Liver (tissue), 9 donors: ENCODE data around the gene CHST4. TPM values are rescaled to one million over a fixed set of nuclear protein-coding genes. Genes with fewer than 3 reads are reported as not detected.

Experiments
- DNase-seq: peaks from one replicate; pipeline ENCODE4 v3.0.0-alpha.2; 2017; ENCODE audit warnings: low spot score
- H3K27ac ChIP-seq, 2 donors: one replicate each; pipeline ENCODE4 v1.7.0; 2013; ENCODE audit warnings: inconsistent platforms in 2 of 2, low read length in 2 of 2, control low read depth in 1 of 2, low read depth in 1 of 2, mild to moderate bottlenecking in 1 of 2
- H3K27me3 ChIP-seq, 4 donors: one replicate each; pipeline versions ENCODE4 v1.6.1 to v1.7.0; 2013; ENCODE audit warnings: low read length in 3 of 4, inconsistent platforms in 1 of 4, mild to moderate bottlenecking in 1 of 4, moderate library complexity in 1 of 4; ENCODE audit not compliant: control insufficient read depth in 4 of 4, insufficient read depth in 4 of 4
- H3K36me3 ChIP-seq, 4 donors: one replicate each; pipeline versions ENCODE4 v1.6.1 to v1.7.0; 2013; ENCODE audit warnings: low read length in 3 of 4, mild to moderate bottlenecking in 3 of 4, low read depth in 1 of 4, moderate library complexity in 1 of 4; ENCODE audit not compliant: control insufficient read depth in 4 of 4, insufficient read depth in 3 of 4
- H3K4me1 ChIP-seq, 4 donors: one replicate each; pipeline versions ENCODE4 v1.6.1 to v1.7.0; 2013; ENCODE audit warnings: low read length in 3 of 4, mild to moderate bottlenecking in 3 of 4, moderate library complexity in 1 of 4; ENCODE audit not compliant: control insufficient read depth in 4 of 4, insufficient read depth in 4 of 4
- H3K4me3 ChIP-seq, 3 donors: one replicate each; pipeline versions ENCODE4 v1.6.1 to v1.7.0; 2013; ENCODE audit warnings: low read length in 3 of 3, control low read depth in 1 of 3, low read depth in 1 of 3, mild to moderate bottlenecking in 1 of 3
- H3K9ac ChIP-seq, 2 donors: one replicate each; pipeline ENCODE4 v1.7.0; 2013; ENCODE audit warnings: low read length in 2 of 2, mild to moderate bottlenecking in 2 of 2, moderate library complexity in 2 of 2, control low read depth in 1 of 2, low read depth in 1 of 2
- H3K9me3 ChIP-seq, 4 donors: one replicate each; pipeline versions ENCODE4 v1.6.1 to v1.7.0; 2013; ENCODE audit warnings: low read length in 3 of 4; ENCODE audit not compliant: control insufficient read depth in 4 of 4
- EGR1 ChIP-seq, 2 donors: IDR thresholded peaks; 2 replicates each; pipeline ENCODE4 v1.6.1; 2016 to 2018; ENCODE audit warnings: antibody characterized with exemption in 2 of 2, low read depth in 2 of 2
- FOXA1 ChIP-seq: IDR thresholded peaks from 2 replicates; pipeline ENCODE4 v1.6.1; 2016; ENCODE audit warnings: antibody characterized with exemption
- FOXA2 ChIP-seq: IDR thresholded peaks from 2 replicates; pipeline ENCODE4 v1.6.1; 2016; ENCODE audit warnings: antibody characterized with exemption
- GABPA ChIP-seq, 2 donors: IDR thresholded peaks in 1 of 2; conservative IDR thresholded peaks in 1 of 2; 2 replicates each; pipeline ENCODE4 v1.6.1; 2016; ENCODE audit warnings: antibody characterized with exemption in 2 of 2, mild to moderate bottlenecking in 1 of 2, moderate library complexity in 1 of 2
- HNF4A ChIP-seq, 2 donors: conservative IDR thresholded peaks; 2 replicates each; pipeline ENCODE4 v1.6.1; 2016; ENCODE audit warnings: antibody characterized with exemption in 2 of 2, mild to moderate bottlenecking in 2 of 2
- HNF4G ChIP-seq: IDR thresholded peaks from 2 replicates; pipeline ENCODE4 v1.6.1; 2016; ENCODE audit warnings: antibody characterized with exemption
- JUND ChIP-seq, 2 donors: IDR thresholded peaks; 2 replicates each; pipeline ENCODE4 v1.6.1; 2016; ENCODE audit warnings: antibody characterized with exemption in 2 of 2
- NR2F2 ChIP-seq: IDR thresholded peaks from 2 replicates; pipeline ENCODE4 v1.6.1; 2016; ENCODE audit warnings: antibody characterized with exemption
- RAD21 ChIP-seq, 2 donors: IDR thresholded peaks; 2 replicates each; pipeline ENCODE4 v1.6.1; 2016; ENCODE audit warnings: antibody characterized with exemption in 2 of 2, mild to moderate bottlenecking in 2 of 2
- RXRA ChIP-seq, 2 donors: IDR thresholded peaks; 2 replicates each; pipeline ENCODE4 v1.6.1; 2017 to 2018; ENCODE audit warnings: antibody characterized with exemption in 2 of 2, mild to moderate bottlenecking in 1 of 2
- SP1 ChIP-seq: IDR thresholded peaks from 2 replicates; pipeline ENCODE4 v1.6.1; 2018; ENCODE audit warnings: antibody characterized with exemption, mild to moderate bottlenecking
- TAF1 ChIP-seq: conservative IDR thresholded peaks from 2 replicates; pipeline ENCODE4 v1.6.1; 2016; ENCODE audit warnings: antibody characterized with exemption, mild to moderate bottlenecking
- YY1 ChIP-seq: IDR thresholded peaks from 2 replicates; pipeline ENCODE4 v1.6.1; 2016; ENCODE audit warnings: antibody characterized with exemption, mild to moderate bottlenecking
- WGBS: extraction: QIAGEN DNeasy Blood & Tissue Kit; methylation state at CpG from one replicate; pipeline ENCODE4 v1.1.7; 2013; 5-methylcytosine and 5-hydroxymethylcytosine counted together
- polyA plus RNA-seq, 2 donors: library from polyadenylated mRNA; stranded (reverse) in 1 of 2; unstranded in 1 of 2; fragments of 200-250 nt in 1 of 2; fragments of >200 nt in 1 of 2; fragmentation: Nextera tagmentation in 1 of 2; extraction: Ambion mirVana in 1 of 2; gene quantifications; one replicate each; pipeline versions ENCODE4 v1.2.1 to v1.2.3, GENCODE V29; 2013 to 2015
- total RNA-seq, 2 donors: library from RNA; depleted of rRNA; stranded (reverse); fragments of >200 nt; gene quantifications; one replicate each; pipeline ENCODE4 v1.2.3, GENCODE V29; 2014
- TF ChIP-seq, protein P1 (sequence below): IDR thresholded peaks from 2 replicates; pipeline ENCODE4 v1.6.1; 2016; ENCODE audit warnings: antibody characterized with exemption
- TF ChIP-seq, protein P2 (sequence below): fragments of 150-350 bp; IDR thresholded peaks from 2 replicates; pipeline ENCODE4 v1.5.1; 2017; ENCODE audit warnings: improper control_type of control experiment, low read depth, low read length; ENCODE audit not compliant: missing input control
- TF ChIP-seq, protein P3 (sequence below): IDR thresholded peaks from 2 replicates; pipeline ENCODE4 v1.6.1; 2016; ENCODE audit warnings: antibody characterized with exemption
- TF ChIP-seq, protein P4 (sequence below): IDR thresholded peaks from 2 replicates; pipeline ENCODE4 v1.6.1; 2016; ENCODE audit warnings: antibody characterized with exemption
- TF ChIP-seq, protein P5 (sequence below): IDR thresholded peaks from 2 replicates; pipeline ENCODE4 v1.6.1; 2016; ENCODE audit warnings: antibody characterized with exemption, mild to moderate bottlenecking
- donor health status: healthy.
- donor health status: healthy.
- donor health status: healthy.
- donor health status: healthy.
- donor health status: healthy.

Gene CHST4
- total and polyA plus RNA-seq, 4 donors, result 0.09 to 14.3 (median 7.1) TPM

DNA sequence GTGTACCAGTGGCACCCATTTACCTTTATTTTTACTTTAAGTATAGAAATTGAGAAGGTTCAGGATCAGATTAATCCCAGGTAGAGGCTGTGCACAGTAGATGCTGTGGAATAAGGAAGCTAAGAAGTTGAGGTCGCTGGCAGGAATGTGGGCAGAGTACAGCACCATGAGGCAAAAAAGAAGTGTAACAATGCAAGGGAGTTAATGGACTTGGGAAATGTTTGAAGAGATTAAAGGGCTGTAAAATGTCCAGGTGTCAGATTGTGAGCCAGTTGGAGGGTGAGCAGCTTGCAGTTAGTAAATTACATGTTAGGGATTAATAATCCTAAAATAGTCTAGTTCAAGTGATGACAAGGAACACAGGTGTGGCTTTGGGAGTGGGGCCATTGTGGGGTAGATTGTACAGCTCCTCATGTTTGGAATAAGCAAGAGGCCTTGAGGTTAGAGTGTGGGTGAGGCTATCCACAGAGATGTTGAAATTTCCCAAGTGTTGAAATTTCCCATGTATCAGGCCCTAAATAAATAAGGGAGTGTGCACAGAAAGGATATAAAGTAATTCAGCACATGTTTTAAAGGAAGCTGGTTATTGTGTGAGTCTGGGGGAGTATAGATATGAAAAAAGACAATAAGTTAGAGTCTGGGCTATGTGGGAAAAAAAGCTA is 29.1 kb downstream of the CHST4 start (continued):
- TF ChIP-seq TAF1 (no peak), FOXA1 (peak; percentile 91)

DNA sequence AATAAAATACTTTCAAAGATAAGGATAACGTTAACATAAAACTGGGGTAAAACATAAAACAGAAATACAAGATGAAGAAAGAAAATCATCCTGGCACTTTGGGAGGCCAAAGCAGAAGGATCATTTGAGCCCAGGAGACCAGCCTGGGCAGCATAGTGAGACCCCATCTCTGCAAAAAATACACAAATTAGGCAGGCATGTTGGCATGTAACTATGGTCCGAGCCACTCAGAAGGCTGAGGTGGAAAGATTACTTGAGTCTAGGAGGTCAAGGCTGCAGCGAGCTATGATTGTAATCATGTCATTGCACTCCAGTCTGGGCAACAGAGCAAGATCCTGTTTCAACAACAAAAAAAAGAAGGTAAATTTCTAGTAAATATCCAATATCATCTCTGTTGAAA is 31.1 kb downstream of the CHST4 start:
- Histone ChIP-seq H3K27ac (no peak overlapping the region), H3K9ac (no peak overlapping the region), H3K4me1 (peaks cover 0 to 3% (median 0%) of the 10 kb centered on the region in 4 donors), H3K9me3 (no peaks in the 10 kb centered on the region), H3K27me3 (no peaks in the 10 kb centered on the region), H3K36me3 (no peaks in the 10 kb centered on the region), H3K4me3 (no peak overlapping the region)
- TF ChIP-seq, protein P1, sequence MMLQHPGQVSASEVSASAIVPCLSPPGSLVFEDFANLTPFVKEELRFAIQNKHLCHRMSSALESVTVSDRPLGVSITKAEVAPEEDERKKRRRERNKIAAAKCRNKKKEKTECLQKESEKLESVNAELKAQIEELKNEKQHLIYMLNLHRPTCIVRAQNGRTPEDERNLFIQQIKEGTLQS, result no peak
- TF ChIP-seq RXRA (IDR thresholded peaks at IDR 0.05), result peak in 1 of 2 donors; percentile 10
- 59% methylated on average over 3 of the region's 3 CpGs for WGBS
- no peak for DNase-seq

DNA sequence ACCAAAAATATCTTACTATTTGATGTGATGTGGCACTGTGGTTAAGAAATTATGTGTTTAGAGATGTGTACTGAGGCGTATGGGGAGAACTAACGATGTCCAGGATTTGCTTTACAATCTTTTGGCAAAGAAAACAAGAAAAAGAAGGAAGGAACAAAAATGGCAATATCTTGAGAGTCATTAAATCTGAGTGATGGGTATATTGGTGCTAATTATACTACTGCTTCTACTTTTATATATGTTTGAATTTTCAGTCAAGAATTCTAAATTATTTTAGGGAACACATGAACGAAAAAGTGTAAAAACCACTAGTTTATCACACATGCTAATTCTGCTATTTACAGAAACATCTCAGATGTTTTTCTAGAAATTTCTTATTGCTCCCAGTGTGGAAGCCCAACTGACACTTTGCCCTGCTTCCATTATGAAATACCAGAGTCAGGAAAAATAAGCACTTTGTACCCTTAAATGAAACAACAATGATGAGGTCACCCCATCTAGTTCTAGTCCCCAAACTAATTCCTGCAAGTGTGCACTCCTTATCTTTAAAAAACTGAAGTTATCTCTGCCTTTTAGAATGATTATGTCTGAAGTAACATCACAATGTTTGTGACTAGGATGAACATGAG is 31.8 kb downstream of the CHST4 start:
- DNase-seq, result no peak
- peak overlapping the region; percentile 44 to 46 for H3K27ac ChIP-seq

More for the DNA sequence above, 31.8 kb downstream of the CHST4 start:
- no peaks in the 10 kb centered on the region for H3K9me3 ChIP-seq
- WGBS, result 73% methylated on average over 3 of the region's 3 CpGs
- H3K4me3 ChIP-seq, result no peak overlapping the region
- H3K27me3 ChIP-seq, result no peaks in the 10 kb centered on the region
- H3K4me1 ChIP-seq, result peaks cover 0 to 3% (median 0%) of the 10 kb centered on the region in 4 donors
- H3K9ac ChIP-seq, result peak overlapping the region in 1 of 2 donors; percentile 41
- H3K36me3 ChIP-seq, result no peaks in the 10 kb centered on the region
- TF ChIP-seq RAD21 (IDR thresholded peaks at IDR 0.05) (peak in 1 of 2 donors; percentile 15), FOXA1 (no peak), FOXA2 (peak; percentile 77), SP1 (peak; percentile 79), HNF4G (peak; percentile 78), EGR1 (IDR thresholded peaks at IDR 0.05; ENCODE audit: low read depth in 2 of 2) (peak in 1 of 2 donors; percentile 52), TAF1 (no peak), HNF4A (conservative IDR thresholded peaks at IDR 0.05) (peak; percentile 92 to 95), JUND (IDR thresholded peaks at IDR 0.05) (peak; percentile 90 to 96), RXRA (IDR thresholded peaks at IDR 0.05) (peak in 1 of 2 donors; percentile 82), NR2F2 (no peak), YY1 (peak; percentile 59), GABPA (IDR thresholded peaks at IDR 0.05 in 1 of 2, conservative IDR thresholded peaks at IDR 0.05 in 1 of 2) (peak in 1 of 2 donors; percentile 22)
- TF ChIP-seq, protein P2, sequence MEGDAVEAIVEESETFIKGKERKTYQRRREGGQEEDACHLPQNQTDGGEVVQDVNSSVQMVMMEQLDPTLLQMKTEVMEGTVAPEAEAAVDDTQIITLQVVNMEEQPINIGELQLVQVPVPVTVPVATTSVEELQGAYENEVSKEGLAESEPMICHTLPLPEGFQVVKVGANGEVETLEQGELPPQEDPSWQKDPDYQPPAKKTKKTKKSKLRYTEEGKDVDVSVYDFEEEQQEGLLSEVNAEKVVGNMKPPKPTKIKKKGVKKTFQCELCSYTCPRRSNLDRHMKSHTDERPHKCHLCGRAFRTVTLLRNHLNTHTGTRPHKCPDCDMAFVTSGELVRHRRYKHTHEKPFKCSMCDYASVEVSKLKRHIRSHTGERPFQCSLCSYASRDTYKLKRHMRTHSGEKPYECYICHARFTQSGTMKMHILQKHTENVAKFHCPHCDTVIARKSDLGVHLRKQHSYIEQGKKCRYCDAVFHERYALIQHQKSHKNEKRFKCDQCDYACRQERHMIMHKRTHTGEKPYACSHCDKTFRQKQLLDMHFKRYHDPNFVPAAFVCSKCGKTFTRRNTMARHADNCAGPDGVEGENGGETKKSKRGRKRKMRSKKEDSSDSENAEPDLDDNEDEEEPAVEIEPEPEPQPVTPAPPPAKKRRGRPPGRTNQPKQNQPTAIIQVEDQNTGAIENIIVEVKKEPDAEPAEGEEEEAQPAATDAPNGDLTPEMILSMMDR, result no peak
- TF ChIP-seq, protein P3, sequence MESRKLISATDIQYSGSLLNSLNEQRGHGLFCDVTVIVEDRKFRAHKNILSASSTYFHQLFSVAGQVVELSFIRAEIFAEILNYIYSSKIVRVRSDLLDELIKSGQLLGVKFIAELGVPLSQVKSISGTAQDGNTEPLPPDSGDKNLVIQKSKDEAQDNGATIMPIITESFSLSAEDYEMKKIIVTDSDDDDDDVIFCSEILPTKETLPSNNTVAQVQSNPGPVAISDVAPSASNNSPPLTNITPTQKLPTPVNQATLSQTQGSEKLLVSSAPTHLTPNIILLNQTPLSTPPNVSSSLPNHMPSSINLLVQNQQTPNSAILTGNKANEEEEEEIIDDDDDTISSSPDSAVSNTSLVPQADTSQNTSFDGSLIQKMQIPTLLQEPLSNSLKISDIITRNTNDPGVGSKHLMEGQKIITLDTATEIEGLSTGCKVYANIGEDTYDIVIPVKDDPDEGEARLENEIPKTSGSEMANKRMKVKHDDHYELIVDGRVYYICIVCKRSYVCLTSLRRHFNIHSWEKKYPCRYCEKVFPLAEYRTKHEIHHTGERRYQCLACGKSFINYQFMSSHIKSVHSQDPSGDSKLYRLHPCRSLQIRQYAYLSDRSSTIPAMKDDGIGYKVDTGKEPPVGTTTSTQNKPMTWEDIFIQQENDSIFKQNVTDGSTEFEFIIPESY, result peak; percentile 24
- TF ChIP-seq, protein P4, sequence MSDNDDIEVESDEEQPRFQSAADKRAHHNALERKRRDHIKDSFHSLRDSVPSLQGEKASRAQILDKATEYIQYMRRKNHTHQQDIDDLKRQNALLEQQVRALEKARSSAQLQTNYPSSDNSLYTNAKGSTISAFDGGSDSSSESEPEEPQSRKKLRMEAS, result peak; percentile 49
- TF ChIP-seq, protein P5, sequence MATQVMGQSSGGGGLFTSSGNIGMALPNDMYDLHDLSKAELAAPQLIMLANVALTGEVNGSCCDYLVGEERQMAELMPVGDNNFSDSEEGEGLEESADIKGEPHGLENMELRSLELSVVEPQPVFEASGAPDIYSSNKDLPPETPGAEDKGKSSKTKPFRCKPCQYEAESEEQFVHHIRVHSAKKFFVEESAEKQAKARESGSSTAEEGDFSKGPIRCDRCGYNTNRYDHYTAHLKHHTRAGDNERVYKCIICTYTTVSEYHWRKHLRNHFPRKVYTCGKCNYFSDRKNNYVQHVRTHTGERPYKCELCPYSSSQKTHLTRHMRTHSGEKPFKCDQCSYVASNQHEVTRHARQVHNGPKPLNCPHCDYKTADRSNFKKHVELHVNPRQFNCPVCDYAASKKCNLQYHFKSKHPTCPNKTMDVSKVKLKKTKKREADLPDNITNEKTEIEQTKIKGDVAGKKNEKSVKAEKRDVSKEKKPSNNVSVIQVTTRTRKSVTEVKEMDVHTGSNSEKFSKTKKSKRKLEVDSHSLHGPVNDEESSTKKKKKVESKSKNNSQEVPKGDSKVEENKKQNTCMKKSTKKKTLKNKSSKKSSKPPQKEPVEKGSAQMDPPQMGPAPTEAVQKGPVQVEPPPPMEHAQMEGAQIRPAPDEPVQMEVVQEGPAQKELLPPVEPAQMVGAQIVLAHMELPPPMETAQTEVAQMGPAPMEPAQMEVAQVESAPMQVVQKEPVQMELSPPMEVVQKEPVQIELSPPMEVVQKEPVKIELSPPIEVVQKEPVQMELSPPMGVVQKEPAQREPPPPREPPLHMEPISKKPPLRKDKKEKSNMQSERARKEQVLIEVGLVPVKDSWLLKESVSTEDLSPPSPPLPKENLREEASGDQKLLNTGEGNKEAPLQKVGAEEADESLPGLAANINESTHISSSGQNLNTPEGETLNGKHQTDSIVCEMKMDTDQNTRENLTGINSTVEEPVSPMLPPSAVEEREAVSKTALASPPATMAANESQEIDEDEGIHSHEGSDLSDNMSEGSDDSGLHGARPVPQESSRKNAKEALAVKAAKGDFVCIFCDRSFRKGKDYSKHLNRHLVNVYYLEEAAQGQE, result peak; percentile 74
- TF ChIP-seq, protein P1, result peak; percentile 75
